Fibroblast of pulmonary artery (primary cell): Measurements from ENCODE around the gene FKBP1B.

Experiments
- DNase-seq: peaks from one replicate; pipeline ENCODE4 v3.0.0-alpha.2; 2010; ENCODE audit warnings: low read depth
- H3K4me3 ChIP-seq: replicated peaks from 2 replicates; pipeline ENCODE4 v1.5.1; 2011; ENCODE audit warnings: low read depth, mild to moderate bottlenecking, control low read depth, low read length, moderate library complexity
- TF ChIP-seq, protein P1 (sequence below): IDR thresholded peaks from 2 replicates; pipeline ENCODE4 v1.5.1; 2011; ENCODE audit warnings: mild to moderate bottlenecking, control low read depth, low read length, inconsistent platforms; ENCODE audit errors: missing control alignments

FKBP1B gene

DNA sequence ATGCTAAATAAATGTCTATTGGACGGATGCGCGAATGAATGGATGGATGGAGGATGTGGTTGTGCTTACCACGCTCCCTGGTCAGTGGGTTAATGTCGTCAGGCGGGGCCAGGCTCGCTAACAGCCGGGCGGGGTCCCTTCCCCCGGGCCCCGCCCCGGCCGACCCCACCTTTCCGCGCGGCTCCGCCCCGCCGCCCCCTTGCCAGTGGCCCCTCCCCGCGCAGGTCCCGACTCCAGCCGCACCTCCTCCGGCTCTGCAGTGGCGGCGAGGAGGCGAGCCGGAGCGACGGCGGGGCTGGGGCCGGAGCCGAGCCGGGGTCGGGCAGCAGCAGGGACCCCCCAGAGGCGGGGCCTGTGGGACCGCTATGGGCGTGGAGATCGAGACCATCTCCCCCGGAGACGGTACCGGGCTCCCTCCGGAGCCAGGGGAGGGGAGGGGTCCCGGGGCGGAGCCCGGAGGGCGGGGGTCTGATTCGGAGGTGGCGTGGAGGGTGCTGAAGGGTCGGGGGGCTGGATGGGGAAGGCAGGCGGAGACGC, at the start of gene FKBP1B:
Gene FKBP1B, plus strand, starts transcription at position 257 of the 537 bp plus-strand sequence. Its CDS starts 109 bp downstream, at position 366.
- TF ChIP-seq, protein P1, sequence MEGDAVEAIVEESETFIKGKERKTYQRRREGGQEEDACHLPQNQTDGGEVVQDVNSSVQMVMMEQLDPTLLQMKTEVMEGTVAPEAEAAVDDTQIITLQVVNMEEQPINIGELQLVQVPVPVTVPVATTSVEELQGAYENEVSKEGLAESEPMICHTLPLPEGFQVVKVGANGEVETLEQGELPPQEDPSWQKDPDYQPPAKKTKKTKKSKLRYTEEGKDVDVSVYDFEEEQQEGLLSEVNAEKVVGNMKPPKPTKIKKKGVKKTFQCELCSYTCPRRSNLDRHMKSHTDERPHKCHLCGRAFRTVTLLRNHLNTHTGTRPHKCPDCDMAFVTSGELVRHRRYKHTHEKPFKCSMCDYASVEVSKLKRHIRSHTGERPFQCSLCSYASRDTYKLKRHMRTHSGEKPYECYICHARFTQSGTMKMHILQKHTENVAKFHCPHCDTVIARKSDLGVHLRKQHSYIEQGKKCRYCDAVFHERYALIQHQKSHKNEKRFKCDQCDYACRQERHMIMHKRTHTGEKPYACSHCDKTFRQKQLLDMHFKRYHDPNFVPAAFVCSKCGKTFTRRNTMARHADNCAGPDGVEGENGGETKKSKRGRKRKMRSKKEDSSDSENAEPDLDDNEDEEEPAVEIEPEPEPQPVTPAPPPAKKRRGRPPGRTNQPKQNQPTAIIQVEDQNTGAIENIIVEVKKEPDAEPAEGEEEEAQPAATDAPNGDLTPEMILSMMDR, result no peak
- peak; percentile 47 for DNase-seq
- H3K4me3 ChIP-seq, result peak within 1 kb of the TSS; percentile 70

DNA sequence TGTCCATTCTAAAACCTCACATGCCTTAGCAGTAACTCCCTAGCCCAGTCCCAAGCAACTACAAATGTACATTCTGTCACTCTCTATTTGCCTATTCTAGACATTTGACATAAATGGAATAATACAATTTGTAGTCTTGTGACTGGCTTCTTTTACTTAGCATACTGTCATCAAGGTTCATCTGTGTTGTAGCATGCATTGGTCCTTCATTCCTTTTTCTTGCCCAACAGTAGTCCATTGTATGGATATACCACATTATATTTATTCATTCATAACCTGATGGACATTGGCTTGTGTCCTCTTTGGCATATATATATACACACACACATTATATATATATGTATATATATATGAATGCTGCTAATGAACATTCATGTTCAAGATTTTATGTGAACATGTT, 41.8 kb upstream of the FKBP1B start:
- TF ChIP-seq, protein P1, result no peak
- H3K4me3 ChIP-seq, result no peak overlapping the region
- no peak for DNase-seq

DNA sequence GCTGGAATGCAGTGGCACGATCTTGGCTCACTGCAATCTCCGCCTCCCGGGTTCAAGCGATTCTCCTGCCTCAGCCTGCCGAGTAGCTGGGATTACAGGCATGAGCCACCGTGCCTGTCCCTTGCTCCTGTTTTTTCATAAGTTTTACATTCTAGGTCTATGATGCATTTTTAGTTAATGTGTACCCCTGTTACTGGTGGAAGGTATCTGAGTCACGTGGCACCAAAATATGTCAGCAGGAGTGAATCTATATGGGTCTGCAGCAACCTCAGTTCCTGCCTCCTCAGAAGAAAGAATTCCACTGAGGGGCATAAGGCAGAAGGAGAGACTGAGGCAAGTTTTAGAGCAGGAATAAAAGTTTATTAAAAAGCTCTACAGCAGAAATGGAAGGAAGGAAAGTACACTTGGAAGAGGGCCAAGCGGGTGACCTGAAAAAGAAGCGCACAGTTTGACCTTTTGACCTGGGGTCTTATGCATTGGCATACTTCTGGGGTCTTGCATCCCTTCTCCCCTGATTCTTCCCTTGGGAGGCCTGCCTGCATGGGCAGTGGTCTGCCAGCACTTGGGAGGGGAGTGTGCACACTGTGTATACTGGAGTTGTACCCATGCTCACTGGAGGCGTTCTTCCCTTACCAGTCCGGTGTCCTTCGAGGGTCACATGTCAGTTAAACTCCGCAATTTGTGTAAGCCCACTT, 40.7 kb upstream of the FKBP1B start:
- H3K4me3 ChIP-seq, result no peak overlapping the region
- TF ChIP-seq, protein P1, result no peak
- no peak for DNase-seq

DNA sequence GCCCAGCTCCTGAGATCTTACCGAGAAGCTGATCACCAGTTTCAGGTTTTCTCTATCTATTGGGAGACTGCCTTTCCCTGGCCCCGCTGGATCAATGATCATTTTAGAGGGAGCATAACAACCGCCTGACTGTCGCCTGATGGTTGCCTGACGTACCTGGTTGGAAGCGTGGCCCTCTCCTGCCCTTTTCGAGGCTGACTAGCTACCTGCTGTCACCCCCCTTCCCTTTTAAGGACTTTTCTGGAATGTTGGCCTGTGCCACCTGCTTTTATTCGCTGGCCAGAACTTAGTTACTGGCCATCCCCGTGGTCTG, 40.2 kb upstream of the FKBP1B start:
- peak overlapping the region; percentile 50 for H3K4me3 ChIP-seq
- no peak for DNase-seq
- TF ChIP-seq, protein P1, result no peak

DNA sequence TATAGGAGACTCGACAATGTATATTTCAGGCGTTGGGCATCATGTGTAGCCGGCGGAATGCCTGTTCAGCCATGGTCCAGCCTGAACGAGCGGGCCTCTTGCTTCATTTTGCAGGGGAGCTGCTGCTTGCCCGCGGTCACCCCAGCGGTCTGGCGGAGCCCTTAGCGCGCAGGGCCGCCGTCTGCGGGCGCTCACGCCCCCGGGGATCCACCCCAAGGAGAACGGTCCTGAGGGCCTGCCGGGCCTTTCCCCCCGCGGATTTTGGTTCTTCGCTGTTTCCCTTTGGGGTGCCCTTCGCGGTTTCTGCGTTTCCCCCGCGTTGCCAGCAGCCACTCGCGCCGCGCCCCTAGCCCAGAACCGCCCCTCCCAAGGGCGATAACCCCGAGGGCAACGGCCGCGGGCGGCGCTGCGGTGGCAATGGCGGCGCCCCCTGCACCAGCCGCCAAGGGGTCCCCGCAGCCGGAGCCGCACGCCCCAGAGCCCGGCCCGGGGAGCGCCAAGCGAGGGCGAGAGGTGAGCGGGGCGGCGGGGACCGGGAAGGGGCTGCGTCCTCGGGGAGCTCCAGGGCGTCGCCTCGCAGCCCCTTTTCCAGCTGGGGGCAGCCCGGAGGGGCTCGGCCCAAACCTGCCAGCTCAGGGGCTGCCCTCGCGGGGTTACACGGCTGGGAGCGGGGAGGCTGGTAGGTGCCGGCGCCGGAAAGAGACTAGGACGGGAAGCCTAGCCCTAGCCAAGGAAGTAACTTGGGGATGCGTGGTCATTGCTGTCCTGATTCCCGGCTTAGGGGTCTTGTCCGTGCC, 39.7 kb upstream of the FKBP1B start, which contains the start of gene MFSD2B:
Gene MFSD2B, plus strand, starts transcription at position 406 of the 797 bp plus-strand sequence. Its CDS starts 12 bp downstream, at position 418.
- no peak for DNase-seq
- TF ChIP-seq, protein P1, result no peak
- H3K4me3 ChIP-seq, result peak within 1 kb of the TSS; percentile 50

DNA sequence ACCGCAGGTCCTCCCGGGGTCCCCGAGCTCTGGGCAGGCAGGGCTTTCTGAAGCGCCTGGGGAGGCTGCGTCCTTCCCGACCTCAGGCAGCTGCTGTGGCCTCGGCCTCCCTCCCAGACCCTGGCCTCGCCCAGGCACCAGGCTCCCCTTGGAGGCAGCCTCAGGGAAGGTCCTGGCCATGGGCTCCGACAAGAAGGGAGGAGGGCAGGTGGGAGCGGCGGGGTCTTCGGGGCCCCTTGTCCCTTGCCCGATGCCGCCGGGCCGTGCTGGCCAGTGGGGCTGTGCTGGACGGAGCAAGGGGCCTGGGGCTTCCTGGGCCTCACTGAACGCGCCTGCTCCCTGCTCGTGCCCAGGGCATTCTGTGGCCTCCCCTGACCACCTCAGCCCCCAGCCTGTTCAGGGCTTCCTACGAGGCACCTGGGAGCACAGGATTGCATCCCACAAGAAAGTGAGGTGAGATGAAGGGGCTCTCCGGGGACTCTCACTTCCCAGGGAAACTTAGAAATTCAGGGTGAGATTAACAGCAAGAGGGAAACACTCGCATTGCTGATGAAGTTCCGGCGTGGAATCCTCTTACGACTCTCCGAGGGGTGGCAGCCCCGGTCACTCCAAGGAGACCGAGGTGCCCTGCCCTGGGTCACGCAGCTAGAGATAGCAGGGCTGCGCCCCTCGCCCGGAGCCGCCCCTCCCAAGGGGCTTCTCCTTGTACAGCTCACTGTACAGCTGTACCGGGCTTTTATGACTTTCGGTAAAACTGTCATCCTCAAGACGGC, 38.9 kb upstream of the FKBP1B start:
- TF ChIP-seq, protein P1, result no peak
- DNase-seq, result no peak
- H3K4me3 ChIP-seq, result peak overlapping the region; percentile 50
